Loucy (cell line): ENCODE data around the gene KCNT1.

Source experiments
- H2AFZ ChIP-seq: fragments of 200-600 bp; sonication (generic); 2 replicates; pipeline ENCODE4 v1.6.0; 2016; ENCODE audit warnings: antibody characterized with exemption, mild to moderate bottlenecking, low read length, moderate library complexity
- H3F3A ChIP-seq: fragments of 200-600 bp; 2 replicates; pipeline ENCODE4 v1.6.0; 2016; ENCODE audit warnings: antibody characterized with exemption, low read depth, mild to moderate bottlenecking
- H3K27me3 ChIP-seq: fragments of 200-600 bp; sonication (generic); 2 replicates; pipeline ENCODE4 v1.6.1; 2014; ENCODE audit warnings: low read length, mild to moderate bottlenecking; ENCODE audit not compliant: insufficient read depth, poor library complexity, severe bottlenecking
- H3K36me3 ChIP-seq: fragments of 200-600 bp; sonication (generic); 2 replicates; pipeline ENCODE4 v1.6.1; 2016; ENCODE audit warnings: low read length; ENCODE audit not compliant: insufficient read depth
- H3K4me1 ChIP-seq: fragments of 200-600 bp; sonication (generic); 2 replicates; pipeline ENCODE4 v1.5.1; 2014; ENCODE audit warnings: low read length, mild to moderate bottlenecking; ENCODE audit not compliant: insufficient read depth, poor library complexity, severe bottlenecking
- H3K4me2 ChIP-seq: fragments of 200-600 bp; sonication (generic); 2 replicates; pipeline ENCODE4 v1.6.0; 2014; ENCODE audit warnings: antibody characterized with exemption, low read length, low read depth, mild to moderate bottlenecking; ENCODE audit not compliant: poor library complexity, severe bottlenecking
- H3K4me3 ChIP-seq: fragments of 200-600 bp; sonication (generic); 2 replicates; pipeline ENCODE4 v1.5.1; 2014; ENCODE audit warnings: low read length, mild to moderate bottlenecking, mixed read lengths; ENCODE audit not compliant: poor library complexity, severe bottlenecking
- H3K79me2 ChIP-seq: fragments of 200-600 bp; sonication (generic); 2 replicates; pipeline ENCODE4 v1.6.1; 2014; ENCODE audit warnings: low read length; ENCODE audit not compliant: insufficient read depth
- H3K9ac ChIP-seq: fragments of 200-600 bp; sonication (generic); 2 replicates; pipeline ENCODE4 v1.6.0; 2014; ENCODE audit warnings: mild to moderate bottlenecking, low read depth, low read length, moderate library complexity; ENCODE audit not compliant: poor library complexity, severe bottlenecking
- H3K9me2 ChIP-seq: fragments of 200-600 bp; sonication (generic); replicated peaks from 2 replicates; pipeline ENCODE4 v1.6.1; 2016; ENCODE audit warnings: low read depth, low read length, mixed read lengths
- H3K9me3 ChIP-seq: fragments of 200-600 bp; sonication (generic); 2 replicates; pipeline ENCODE4 v1.6.1; 2014; ENCODE audit warnings: mild to moderate bottlenecking, antibody characterized with exemption, low read length, low read depth; ENCODE audit not compliant: insufficient read depth
- H4K20me1 ChIP-seq: fragments of 200-600 bp; sonication (generic); 2 replicates; pipeline ENCODE4 v1.6.0; 2014; ENCODE audit warnings: antibody characterized with exemption, low read length, mild to moderate bottlenecking; ENCODE audit not compliant: insufficient read depth, poor library complexity, severe bottlenecking
- EZH2phosphoT487 ChIP-seq: fragments of 200-600 bp; IDR thresholded peaks from 2 replicates; pipeline ENCODE4 v1.6.1; 2018; ENCODE audit warnings: antibody characterized with exemption, mild to moderate bottlenecking, moderate library complexity, borderline replicate concordance
- TF ChIP-seq, protein P1 (sequence below): fragments of 200-600 bp; sonication (generic); conservative IDR thresholded peaks from 2 replicates; pipeline ENCODE4 v1.5.1; 2014; ENCODE audit warnings: mild to moderate bottlenecking, antibody characterized with exemption, low read length

Gene KCNT1

GRCh38 chr9:135662758-135663450 lies 39.1 kb upstream of the KCNT1 start, which contains the start of gene LCN9:
LCN9 (plus strand) TSS chr9:135663309; CDS start chr9:135663322, 13 bp downstream.
- Histone ChIP-seq H3K36me3 (no peaks in the 10 kb centered on the region), H2AFZ (no peak within 1 kb of the TSS), H4K20me1 (no peaks in the 10 kb centered on the region), H3K4me3 (no peak within 1 kb of the TSS), H3K79me2 (no peaks in the 10 kb centered on the region), H3K9me3 (peaks cover 13% of the 10 kb centered on the region; the same call in 1 of the 2 replicates), H3K27me3 (no peaks in the 10 kb centered on the region), H3K9ac (no peak within 1 kb of the TSS), H3K4me1 (no peaks in the 10 kb centered on the region), H3K9me2 (no peaks in the 10 kb centered on the region), H3F3A (no peaks in the 10 kb centered on the region), H3K4me2 (no peak within 1 kb of the TSS)
- TF ChIP-seq EZH2phosphoT487, result no peak
- TF ChIP-seq, protein P1, sequence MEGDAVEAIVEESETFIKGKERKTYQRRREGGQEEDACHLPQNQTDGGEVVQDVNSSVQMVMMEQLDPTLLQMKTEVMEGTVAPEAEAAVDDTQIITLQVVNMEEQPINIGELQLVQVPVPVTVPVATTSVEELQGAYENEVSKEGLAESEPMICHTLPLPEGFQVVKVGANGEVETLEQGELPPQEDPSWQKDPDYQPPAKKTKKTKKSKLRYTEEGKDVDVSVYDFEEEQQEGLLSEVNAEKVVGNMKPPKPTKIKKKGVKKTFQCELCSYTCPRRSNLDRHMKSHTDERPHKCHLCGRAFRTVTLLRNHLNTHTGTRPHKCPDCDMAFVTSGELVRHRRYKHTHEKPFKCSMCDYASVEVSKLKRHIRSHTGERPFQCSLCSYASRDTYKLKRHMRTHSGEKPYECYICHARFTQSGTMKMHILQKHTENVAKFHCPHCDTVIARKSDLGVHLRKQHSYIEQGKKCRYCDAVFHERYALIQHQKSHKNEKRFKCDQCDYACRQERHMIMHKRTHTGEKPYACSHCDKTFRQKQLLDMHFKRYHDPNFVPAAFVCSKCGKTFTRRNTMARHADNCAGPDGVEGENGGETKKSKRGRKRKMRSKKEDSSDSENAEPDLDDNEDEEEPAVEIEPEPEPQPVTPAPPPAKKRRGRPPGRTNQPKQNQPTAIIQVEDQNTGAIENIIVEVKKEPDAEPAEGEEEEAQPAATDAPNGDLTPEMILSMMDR, result no peak

- no peak overlapping the region for H3K4me3 ChIP-seq
- H4K20me1 ChIP-seq, result no peaks in the 10 kb centered on the region
- H3K9ac ChIP-seq, result no peak overlapping the region
- H3F3A ChIP-seq, result no peaks in the 10 kb centered on the region
- no peaks in the 10 kb centered on the region for H3K27me3 ChIP-seq
- H3K36me3 ChIP-seq, result no peaks in the 10 kb centered on the region
- H2AFZ ChIP-seq, result no peak overlapping the region
- TF ChIP-seq, protein P1, result no peak
- TF ChIP-seq EZH2phosphoT487, result no peak
- no peak overlapping the region for H3K4me2 ChIP-seq
- H3K4me1 ChIP-seq, result no peaks in the 10 kb centered on the region
- H3K79me2 ChIP-seq, result no peaks in the 10 kb centered on the region
- H3K9me3 ChIP-seq, result peaks cover 13% of the 10 kb centered on the region; the same call in 1 of the 2 replicates
- H3K9me2 ChIP-seq, result no peaks in the 10 kb centered on the region
Measured at GRCh38 chr9:135663451-135663770, 38.6 kb upstream of the KCNT1 start.

DNA sequence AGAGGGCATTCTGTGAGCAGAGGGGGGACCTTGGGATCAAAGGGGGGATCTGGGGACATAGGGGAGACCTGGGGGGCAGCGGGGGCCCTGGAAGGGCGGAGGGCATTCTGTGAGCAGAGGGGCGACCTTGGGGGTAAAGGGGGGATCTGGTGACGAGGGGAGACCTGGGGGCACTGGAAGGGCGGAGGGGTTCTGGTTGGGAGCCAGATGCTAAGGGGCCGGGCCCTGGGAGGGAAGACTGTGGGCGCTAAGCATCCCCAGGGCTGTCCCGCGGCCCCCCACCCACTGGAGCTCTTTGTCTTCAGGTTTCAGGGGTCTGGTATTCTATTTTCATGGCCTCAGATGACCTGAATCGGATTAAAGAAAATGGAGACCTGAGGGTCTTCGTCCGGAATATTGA lies 38.1 kb upstream of the KCNT1 start:
- H3K9me3 ChIP-seq, result peaks cover 13% of the 10 kb centered on the region; the same call in 1 of the 2 replicates
- H3K27me3 ChIP-seq, result no peaks in the 10 kb centered on the region
- no peak overlapping the region for H3K9ac ChIP-seq
- H2AFZ ChIP-seq, result no peak overlapping the region
- TF ChIP-seq, protein P1, result no peak
- no peak for TF ChIP-seq EZH2phosphoT487
- no peak overlapping the region for H3K4me3 ChIP-seq
- no peaks in the 10 kb centered on the region for H3K36me3 ChIP-seq
- H4K20me1 ChIP-seq, result no peaks in the 10 kb centered on the region
- H3K4me1 ChIP-seq, result no peaks in the 10 kb centered on the region
- H3K9me2 ChIP-seq, result no peaks in the 10 kb centered on the region
- no peaks in the 10 kb centered on the region for H3K79me2 ChIP-seq
- H3F3A ChIP-seq, result no peaks in the 10 kb centered on the region
- H3K4me2 ChIP-seq, result no peak overlapping the region
